GM18517 (cell line): ENCODE measurements around the gene ITGA2B.
A peak's percentile ranks its signal among the peaks of the same experiment; 100 is the strongest.
"Not testable (repeated sequence)": the region's sequence is repeated elsewhere in the genome, so short reads cannot be mapped to it uniquely, and the experiment has no call there.

ENCODE experiments used
- ATAC-seq: cut with Tn5 transposase; IDR thresholded peaks from one replicate; pipeline ENCODE4 v1.9.1; 2021; ENCODE audit warnings: mild to moderate bottlenecking, moderate library complexity; ENCODE audit not compliant: unreplicated experiment

ITGA2B gene

DNA sequence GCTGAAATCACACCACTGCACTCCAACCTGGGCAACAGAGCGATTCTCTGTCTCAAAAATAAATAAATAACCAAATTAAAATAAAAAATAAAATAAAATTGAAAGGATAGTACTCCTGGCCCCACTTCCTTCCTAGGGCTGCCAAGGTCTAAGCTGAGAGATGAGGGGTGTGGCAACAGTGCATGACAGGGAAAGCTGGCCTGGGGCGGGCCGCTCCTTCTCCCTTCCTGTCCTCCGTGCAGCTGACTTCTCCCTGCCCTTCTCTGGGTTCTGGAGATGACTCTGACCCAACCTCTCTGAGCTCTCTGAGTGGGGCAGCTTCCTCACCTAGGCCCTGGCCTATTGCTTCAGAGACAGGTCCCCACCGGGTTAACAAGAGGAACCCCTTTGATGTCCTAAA, 56.1 kb downstream of the ITGA2B start:
- ATAC-seq, result no peak

DNA sequence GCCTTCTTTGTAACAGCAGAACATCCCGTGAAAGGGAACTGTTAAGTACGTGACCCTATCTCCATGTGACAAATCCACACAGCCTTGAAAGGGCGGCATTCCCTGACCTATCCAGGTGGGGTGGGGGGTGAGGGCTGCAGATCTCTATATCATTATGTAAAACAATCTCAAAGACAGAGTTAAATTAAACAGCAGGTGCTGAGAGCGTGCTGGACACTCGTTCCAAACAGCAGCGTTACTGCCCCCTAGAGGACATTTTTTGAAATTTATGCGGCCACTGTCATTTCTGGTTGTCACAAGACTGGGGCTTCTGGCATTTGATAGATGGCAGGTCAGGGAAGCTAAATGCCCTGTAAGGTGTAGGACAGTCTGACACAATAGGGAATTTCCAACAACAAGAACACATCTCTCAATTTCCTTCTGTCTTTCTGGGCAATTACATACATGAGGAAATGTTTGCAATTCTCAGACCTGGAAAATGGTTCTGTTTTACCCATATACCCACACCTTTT, 58.1 kb downstream of the ITGA2B start:
- ATAC-seq, result no peak

DNA sequence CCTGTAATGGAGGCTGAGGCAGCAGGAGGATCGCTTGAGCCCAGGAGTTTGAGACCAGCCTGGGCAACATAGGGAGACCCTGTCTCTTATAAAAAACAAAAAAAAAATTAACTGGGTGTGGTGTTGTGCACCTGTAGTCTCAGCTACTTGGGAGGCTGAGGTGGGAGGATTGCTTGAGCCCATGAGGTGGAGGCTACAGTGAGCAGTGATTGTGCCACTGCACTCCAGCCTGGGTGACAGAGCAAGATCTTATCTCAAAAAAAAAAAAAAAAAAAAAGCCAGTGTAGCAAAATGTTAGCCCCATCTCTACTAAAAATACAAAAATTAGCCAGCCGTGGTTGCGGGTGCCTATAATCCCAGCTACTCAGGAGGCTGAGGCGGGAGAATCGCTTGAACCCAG, 59.2 kb downstream of the ITGA2B start:
- ATAC-seq, result not testable (repeated sequence)

DNA sequence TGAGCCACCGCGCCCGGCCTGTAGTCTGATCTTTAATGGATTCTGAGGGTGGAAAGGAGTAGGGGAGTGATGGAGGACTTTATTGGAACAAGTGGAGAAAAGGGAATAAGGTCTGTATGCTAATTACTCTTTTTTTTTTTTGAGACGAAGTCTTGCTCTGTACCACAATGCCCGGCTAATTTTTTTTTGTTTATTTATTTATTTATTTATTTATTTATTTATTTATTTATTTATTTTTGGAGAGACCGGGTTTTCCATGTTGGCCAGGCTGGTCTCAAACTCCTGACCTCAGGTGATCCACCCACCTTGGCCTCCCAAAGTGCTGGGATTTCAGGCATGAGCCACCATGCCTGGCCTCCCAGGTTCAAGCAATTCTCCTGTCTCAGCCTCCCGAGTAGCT, 59.9 kb downstream of the ITGA2B start:
- not testable (repeated sequence) for ATAC-seq

DNA sequence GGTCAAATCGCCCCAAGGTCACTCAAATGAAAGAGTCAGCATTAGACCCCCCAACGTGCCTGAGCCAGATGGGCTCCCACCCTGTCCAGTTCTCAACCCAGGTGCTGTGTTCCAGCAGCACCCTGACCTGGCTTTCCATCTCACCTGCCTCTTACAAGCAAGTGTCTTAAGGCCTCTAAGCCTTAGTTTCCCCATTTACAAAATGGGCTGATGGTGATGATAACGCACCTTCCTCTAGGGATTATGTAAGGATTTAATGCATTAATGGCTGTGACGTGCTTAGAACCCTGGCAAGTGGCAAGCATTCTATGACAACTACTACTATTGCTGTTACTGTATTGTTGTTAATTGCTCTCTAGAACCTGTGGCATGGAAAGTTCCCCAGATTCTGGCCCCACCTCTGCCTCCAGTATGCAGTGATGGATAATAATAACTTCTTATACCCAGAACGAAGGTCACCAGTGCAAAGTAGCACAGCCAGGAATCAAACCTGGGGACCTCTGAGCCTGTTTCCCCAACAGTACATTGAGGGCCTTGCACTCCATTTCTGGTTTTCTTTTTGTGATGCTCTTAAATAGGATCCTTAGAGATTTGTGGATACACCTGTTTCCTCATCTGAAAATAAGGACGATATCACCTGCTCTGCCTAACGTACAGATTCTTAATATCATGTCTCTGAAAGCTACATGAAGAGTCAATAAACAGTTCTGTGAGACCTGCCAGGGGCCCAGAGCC, 61.6 kb downstream of the ITGA2B start:
- no peak for ATAC-seq

DNA sequence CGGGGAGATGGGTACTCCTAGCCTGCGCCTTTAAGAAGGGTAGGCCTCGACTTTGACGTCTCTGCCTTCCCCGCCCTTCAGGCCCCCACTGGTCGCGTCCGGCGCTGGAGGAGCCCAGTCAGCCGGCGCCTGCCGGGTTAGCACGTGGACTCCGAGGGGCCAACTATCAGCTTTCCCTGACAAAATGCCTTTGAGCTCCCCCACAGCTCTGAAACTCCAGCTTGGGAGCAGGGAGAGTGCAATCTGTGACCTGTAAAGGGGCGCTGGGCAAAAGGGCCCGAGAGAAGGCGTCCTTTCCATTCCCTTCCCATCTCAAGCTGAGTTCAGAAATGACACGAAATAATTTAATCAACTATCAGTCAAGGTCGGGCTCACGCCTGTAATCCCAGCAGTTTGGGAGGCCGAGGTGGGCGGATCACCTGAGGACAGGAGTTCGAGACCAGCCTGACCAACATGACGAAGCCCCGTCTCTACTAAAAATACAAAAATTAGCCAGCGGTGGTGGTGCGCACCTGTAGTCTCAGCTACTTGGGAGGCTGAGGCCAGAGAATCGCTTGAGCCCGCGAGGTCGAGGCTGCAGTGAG, 62.5 kb downstream of the ITGA2B start:
- ATAC-seq, result no peak

DNA sequence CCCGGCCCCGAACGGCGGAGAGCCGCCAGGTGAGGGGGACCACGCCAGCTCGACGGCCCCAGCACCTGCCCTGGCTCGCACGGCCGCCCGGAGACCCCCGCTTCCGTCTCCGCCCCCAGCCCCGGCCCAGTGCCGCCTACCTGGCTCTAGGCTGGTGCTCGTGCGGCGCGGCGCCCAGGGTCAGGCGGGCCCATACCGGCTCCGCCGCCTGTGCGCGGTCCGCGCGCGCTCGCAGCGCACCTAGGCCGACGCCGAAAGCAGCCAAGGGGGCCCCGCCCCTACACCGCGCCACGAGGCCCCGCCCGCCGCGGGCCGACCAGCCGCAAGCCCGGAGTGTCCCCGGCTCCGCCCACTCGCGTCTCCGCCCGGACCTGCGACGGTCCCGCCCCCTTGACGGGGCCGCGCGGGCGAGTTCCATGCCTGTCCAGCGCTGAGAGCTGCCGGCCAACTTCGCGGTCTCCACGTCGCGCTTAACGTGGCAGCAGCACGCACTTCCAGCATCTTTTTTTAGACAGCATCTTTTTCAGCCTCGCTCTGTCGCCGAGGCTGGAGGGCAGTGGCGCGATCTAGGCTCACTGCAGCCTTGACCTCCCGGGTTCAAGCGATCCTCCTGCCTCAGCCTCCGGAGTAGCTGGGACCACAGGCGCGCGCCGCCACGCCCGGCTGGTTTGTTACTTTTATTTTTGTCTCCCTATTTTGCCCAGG, 64.7 kb downstream of the ITGA2B start, which contains the start of gene SLC25A39:
Gene SLC25A39 (minus strand): TSS at position 253 of the 705 bp plus-strand sequence. CDS start 1,261 bp downstream, outside the sequence.
- ATAC-seq, result peak; percentile 65

DNA sequence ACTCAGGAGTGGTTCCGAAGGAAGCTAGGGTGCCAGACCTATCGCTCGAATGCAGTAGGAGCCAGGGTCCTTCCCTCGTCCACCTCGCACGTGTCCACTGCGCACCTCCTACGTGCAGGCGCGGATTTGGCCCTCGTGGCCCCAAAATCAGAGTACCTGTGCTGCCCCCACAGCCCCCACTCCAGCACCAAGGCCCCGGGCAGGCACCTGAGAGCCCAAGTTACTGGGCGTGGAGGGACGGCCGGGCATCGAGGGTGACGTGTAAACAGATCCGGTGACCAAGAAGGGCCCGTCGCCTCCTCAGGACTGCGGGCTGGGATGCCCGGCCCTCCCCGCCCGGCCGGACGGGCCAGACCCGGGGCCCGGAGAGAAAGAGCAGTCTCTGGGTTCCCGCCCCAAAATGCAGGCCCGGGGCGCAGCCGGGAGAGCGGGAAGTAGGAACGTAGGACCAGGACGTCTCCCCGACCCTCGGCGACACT, 65.3 kb downstream of the ITGA2B start:
- peak; percentile 7 for ATAC-seq

DNA sequence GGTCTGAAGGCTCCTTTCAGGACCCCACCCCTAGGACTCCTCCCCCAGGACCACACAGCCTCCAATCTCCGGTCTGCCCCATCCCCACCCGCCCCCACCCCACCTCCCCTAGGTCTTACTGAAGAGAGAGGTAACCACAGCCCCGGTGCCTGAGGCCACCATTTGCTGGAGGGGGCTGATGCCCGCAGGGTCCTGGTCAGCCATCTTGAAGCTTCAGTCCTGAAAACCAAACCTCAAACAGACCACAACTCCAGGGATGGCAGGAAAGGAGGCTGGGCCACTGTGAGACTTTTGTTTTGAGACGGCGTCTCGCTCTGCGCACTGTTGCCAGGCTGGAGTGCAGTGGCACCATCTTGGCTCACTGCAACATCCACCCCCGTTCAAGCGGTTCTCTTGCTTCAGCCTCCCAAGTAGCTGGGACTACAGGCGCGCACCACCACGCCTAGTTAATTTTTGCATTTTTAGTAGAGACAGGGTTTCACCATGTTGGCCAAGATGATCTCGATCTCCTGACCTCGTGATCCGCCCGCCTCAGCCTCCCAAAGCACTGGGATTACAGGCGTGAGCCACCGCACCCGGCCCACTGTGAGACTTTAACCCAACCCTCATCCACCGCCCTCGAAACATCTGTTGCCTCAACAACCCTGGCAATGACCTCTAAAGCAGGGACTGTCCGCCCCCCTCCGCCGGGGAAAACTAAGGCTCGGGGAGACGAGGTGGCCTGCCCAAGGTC, 65.9 kb downstream of the ITGA2B start:
- no peak for ATAC-seq

DNA sequence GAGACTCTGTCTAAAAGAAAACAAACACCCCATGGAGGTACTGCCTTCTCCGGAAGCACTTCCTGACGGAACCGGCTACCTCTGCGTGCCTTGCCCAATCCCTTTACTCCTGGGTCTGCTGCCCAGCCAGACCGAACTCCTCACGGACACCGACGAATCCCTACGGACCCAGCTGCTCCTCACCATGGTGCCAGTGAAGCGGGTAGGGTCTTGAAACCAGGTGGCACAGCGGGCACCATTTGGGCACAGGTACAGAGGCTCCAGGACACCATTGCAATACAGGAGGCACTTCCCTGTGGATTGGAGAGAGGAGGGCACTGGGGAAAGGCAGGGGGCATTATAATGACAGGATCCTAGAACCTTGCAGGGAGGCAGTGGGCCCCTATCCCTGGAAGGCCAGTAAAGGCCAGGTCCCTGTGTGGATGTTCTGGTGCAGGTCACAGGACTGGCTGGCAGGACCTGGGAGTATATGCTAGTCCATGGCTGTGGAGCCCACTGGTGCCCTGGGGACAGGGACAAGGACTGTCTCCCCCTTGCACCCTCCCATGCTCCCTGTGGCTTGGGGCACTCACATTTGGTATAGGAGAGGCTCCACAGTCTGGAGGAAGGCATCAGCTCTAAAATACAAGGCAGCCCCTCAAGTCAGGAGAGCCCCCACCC, 67.1 kb downstream of the ITGA2B start:
- no peak for ATAC-seq
